NCI-H1930 (cell line): ENCODE data around the gene EPN1.
"Not testable (repeated sequence)": the region's sequence is repeated elsewhere in the genome, so short reads cannot be mapped to it uniquely, and the experiment has no call there.

Experiments used
- DNase-seq, 2 experiments: peaks; one replicate each; lab custom pipeline; 2025; lab: John Stamatoyannopoulos, UW

The EPN1 gene

GRCh38 chr19:55720214-55720746 lies 45.3 kb downstream of the EPN1 start:
- DNase-seq, result no peak

- DNase-seq, result no peak
Observed at GRCh38 chr19:55720801-55721200, 45.8 kb downstream of the EPN1 start.

GRCh38 chr19:55723491-55723890 lies 48.5 kb downstream of the EPN1 start:
- DNase-seq, result no peak

GRCh38 chr19:55730378-55730777 lies 55.4 kb downstream of the EPN1 start:
- not testable (repeated sequence) for DNase-seq

- DNase-seq, result no peak
Observed at GRCh38 chr19:55738302-55738701, 63.3 kb downstream of the EPN1 start, which contains the start of gene NLRP9. TSS of gene NLRP9 (minus strand) at chr19:55738402. CDS start at chr19:55738374, 28 bp downstream.

- DNase-seq, result no peak
Observed at GRCh38 chr19:55750715-55751114, 75.7 kb downstream of the EPN1 start.

GRCh38 chr19:55753401-55753800 lies 78.4 kb downstream of the EPN1 start:
- no peak for DNase-seq

- not testable (repeated sequence) for DNase-seq
Observed at GRCh38 chr19:55756808-55757207, 81.8 kb downstream of the EPN1 start.

GRCh38 chr19:55758797-55759196 lies 83.8 kb downstream of the EPN1 start, which contains the start of gene RFPL4A:
TSS of gene RFPL4A (plus strand) at chr19:55759097. CDS start at chr19:55761801, 2,704 bp downstream.
- DNase-seq, result not testable (repeated sequence)
